H1 (cell line): ENCODE measurements around the gene GRAP.
"Not testable (repeated sequence)": the region's sequence is repeated elsewhere in the genome, so short reads cannot be mapped to it uniquely, and the experiment has no call there.

Source experiments
- ATF3 ChIP-seq: IDR thresholded peaks from 2 replicates; pipeline ENCODE4 v1.6.1; 2011; ENCODE audit warnings: low read depth, mild to moderate bottlenecking, low read length; ENCODE audit not compliant: insufficient read depth
- EZH2 ChIP-seq: fragments of 200-600 bp; sonication (generic); IDR thresholded peaks from 2 replicates; pipeline ENCODE4 v1.7.1; 2012; ENCODE audit warnings: low read depth, mild to moderate bottlenecking, moderate library complexity, low read length, inconsistent platforms; ENCODE audit not compliant: severe bottlenecking
- JUND ChIP-seq: IDR thresholded peaks from 2 replicates; pipeline ENCODE4 v1.6.1; 2011; ENCODE audit warnings: mild to moderate bottlenecking, improper control_type of control experiment, low read length
- POLR2A ChIP-seq, 2 experiments: IDR thresholded peaks; 1 replicate in 1 of 2; 2 replicates in 1 of 2; pipeline ENCODE4 v1.6.1; 2011; ENCODE audit warnings: low read depth in 2 of 2, low read length in 2 of 2, mild to moderate bottlenecking in 2 of 2; ENCODE audit errors: control extremely low read depth in 1 of 2
- SP2 ChIP-seq: IDR thresholded peaks from 2 replicates; pipeline ENCODE4 v1.6.1; 2012; ENCODE audit warnings: mild to moderate bottlenecking, low read length, inconsistent platforms
- TF ChIP-seq, protein P1 (sequence below): IDR thresholded peaks from 2 replicates; pipeline ENCODE4 v1.6.1; 2012; ENCODE audit warnings: low read length, inconsistent platforms

- not testable (repeated sequence) for TF ChIP-seq JUND; SP2; POLR2A (IDR thresholded peaks at IDR 0.05; ENCODE audit: control extremely low read depth in 1 of 2, low read depth in 2 of 2, low read length in 2 of 2); ATF3; EZH2
- TF ChIP-seq, protein P1, sequence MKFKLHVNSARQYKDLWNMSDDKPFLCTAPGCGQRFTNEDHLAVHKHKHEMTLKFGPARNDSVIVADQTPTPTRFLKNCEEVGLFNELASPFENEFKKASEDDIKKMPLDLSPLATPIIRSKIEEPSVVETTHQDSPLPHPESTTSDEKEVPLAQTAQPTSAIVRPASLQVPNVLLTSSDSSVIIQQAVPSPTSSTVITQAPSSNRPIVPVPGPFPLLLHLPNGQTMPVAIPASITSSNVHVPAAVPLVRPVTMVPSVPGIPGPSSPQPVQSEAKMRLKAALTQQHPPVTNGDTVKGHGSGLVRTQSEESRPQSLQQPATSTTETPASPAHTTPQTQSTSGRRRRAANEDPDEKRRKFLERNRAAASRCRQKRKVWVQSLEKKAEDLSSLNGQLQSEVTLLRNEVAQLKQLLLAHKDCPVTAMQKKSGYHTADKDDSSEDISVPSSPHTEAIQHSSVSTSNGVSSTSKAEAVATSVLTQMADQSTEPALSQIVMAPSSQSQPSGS, result not testable (repeated sequence)
These were observed 14.3 kb downstream of the GRAP start for GRCh38 chr17:19032377-19032988.
